ENCODE data around the gene CDH7. TPM values are rescaled to one million over a fixed set of nuclear protein-coding genes. Genes with fewer than 3 reads are reported as not detected.

CDH7 gene
- total and polyA plus RNA-seq, 9 donors: under 0.01 to 0.94 (median 0.07) TPM; not detected in 2

- WGBS, 3 donors: 37 to 39% (median 38%) methylated on average over 3 of the region's 3 CpGs
- Histone ChIP-seq H3K4me1 (ENCODE audit: insufficient read depth) (no peaks in the 10 kb centered on the region), H3K9me3 (no peaks in the 10 kb centered on the region), H3K36me3 (no peaks in the 10 kb centered on the region), H3K4me3 (no peak overlapping the region), H3K27ac (no peak overlapping the region), H3K27me3 (no peaks in the 10 kb centered on the region)
- DNase-seq: no peak
- intact Hi-C loops (cut with DNase I): no loop called here
- no peak for TF ChIP-seq CTCF (IDR thresholded peaks at IDR 0.05)
- TF ChIP-seq EP300 (IDR thresholded peaks at IDR 0.05): no peak
- TF ChIP-seq POLR2A (IDR thresholded peaks at IDR 0.05): no peak
Observed at GRCh38 chr18:65919663-65920062, 168.9 kb downstream of the CDH7 start.

GRCh38 chr18:65922103-65922502, 171.3 kb downstream of the CDH7 start:
- intact Hi-C loops (cut with DNase I): no loop called here
- 73 to 81% (median 74%) methylated on average over 1 of the region's 1 CpG for WGBS, 3 donors
- no peak overlapping the region for H3K27ac ChIP-seq
- H3K9me3 ChIP-seq: no peaks in the 10 kb centered on the region
- H3K4me3 ChIP-seq: no peak overlapping the region
- TF ChIP-seq CTCF (IDR thresholded peaks at IDR 0.05): no peak
- TF ChIP-seq EP300 (IDR thresholded peaks at IDR 0.05): no peak
- no peaks in the 10 kb centered on the region for H3K27me3 ChIP-seq
- no peaks in the 10 kb centered on the region for H3K36me3 ChIP-seq
- DNase-seq: no peak
- no peaks in the 10 kb centered on the region for H3K4me1 ChIP-seq (ENCODE audit: insufficient read depth)

DNA sequence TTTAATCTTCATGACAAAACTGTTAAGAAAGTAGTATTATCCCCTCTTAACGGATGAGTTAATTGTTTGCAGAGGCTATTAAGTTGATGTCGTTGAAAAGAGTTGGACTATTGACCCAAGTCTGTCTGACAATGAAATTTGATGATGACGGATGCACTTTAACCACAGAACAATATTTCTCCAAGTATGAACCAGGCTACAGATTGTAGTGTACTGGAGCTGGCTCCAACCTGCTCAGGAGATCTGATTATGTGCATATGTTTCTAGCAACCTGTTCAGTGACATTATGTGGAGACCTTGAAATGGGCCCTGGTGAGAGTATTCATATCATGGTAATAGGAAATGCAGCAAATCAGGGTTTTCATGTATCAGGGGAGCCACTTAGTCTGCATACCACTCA, 174.1 kb downstream of the CDH7 start:
- Histone ChIP-seq H3K4me3 (no peak overlapping the region), H3K27ac (no peak overlapping the region), H3K27me3 (no peaks in the 10 kb centered on the region), H3K36me3 (no peaks in the 10 kb centered on the region), H3K4me1 (ENCODE audit: insufficient read depth) (no peaks in the 10 kb centered on the region), H3K9me3 (no peaks in the 10 kb centered on the region)
- intact Hi-C loops (cut with DNase I): no loop called here
- 68 to 72% (median 71%) methylated on average over 3 of the region's 3 CpGs for WGBS, 3 donors
- no peak for DNase-seq
- TF ChIP-seq POLR2A (IDR thresholded peaks at IDR 0.05): no peak
- no peak for TF ChIP-seq CTCF (IDR thresholded peaks at IDR 0.05)
- TF ChIP-seq EP300 (IDR thresholded peaks at IDR 0.05): no peak

- DNase-seq: no peak
- H3K9me3 ChIP-seq: no peaks in the 10 kb centered on the region
- intact Hi-C loops (cut with DNase I): no loop called here
- H3K4me1 ChIP-seq (ENCODE audit: insufficient read depth): no peaks in the 10 kb centered on the region
- WGBS, 3 donors: 21 to 40% (median 31%) methylated on average over 2 of the region's 2 CpGs
- TF ChIP-seq POLR2A (IDR thresholded peaks at IDR 0.05) (no peak), EP300 (IDR thresholded peaks at IDR 0.05) (no peak), CTCF (IDR thresholded peaks at IDR 0.05) (no peak)
- H3K36me3 ChIP-seq: no peaks in the 10 kb centered on the region
- no peaks in the 10 kb centered on the region for H3K27me3 ChIP-seq
- H3K4me3 ChIP-seq: no peak overlapping the region
- H3K27ac ChIP-seq: no peak overlapping the region
Observed at GRCh38 chr18:65934874-65935273, 184.1 kb downstream of the CDH7 start.

GRCh38 chr18:65936678-65937077, 185.9 kb downstream of the CDH7 start:
- Histone ChIP-seq H3K9me3 (no peaks in the 10 kb centered on the region), H3K4me3 (no peak overlapping the region), H3K27me3 (no peaks in the 10 kb centered on the region), H3K27ac (no peak overlapping the region), H3K4me1 (ENCODE audit: insufficient read depth) (no peaks in the 10 kb centered on the region), H3K36me3 (no peaks in the 10 kb centered on the region)
- no peak for TF ChIP-seq CTCF (IDR thresholded peaks at IDR 0.05)
- no peak for TF ChIP-seq EP300 (IDR thresholded peaks at IDR 0.05)
- TF ChIP-seq POLR2A (IDR thresholded peaks at IDR 0.05): no peak
- DNase-seq: no peak
- 78 to 89% (median 88%) methylated on average over 1 of the region's 1 CpG for WGBS, 3 donors
- intact Hi-C loops (cut with DNase I): no loop called here
